GM12878 (cell line): ENCODE results near the gene MBD3. TPM values are rescaled to one million over a fixed set of nuclear protein-coding genes. Genes with fewer than 3 reads are reported as not detected.

ENCODE experiments used
- ATAC-seq: fragments of 200-7000 bp; cut with Tn5 transposase; 3 replicates; pipeline ENCODE4 v1.9.1; 2020; ENCODE audit warnings: mild to moderate bottlenecking, moderate library complexity
- BruUV-seq: library from RNA; stranded (reverse); fragments of 400-500 nt; replicated peaks from 2 replicates; lab custom pipeline; 2021; lab: Mats Ljungman, UMichigan
- CTCF ChIA-PET: fragments of 300-600 bp; sonication (Branson Sonifier 250); formaldehyde crosslinking; extraction: SDS; loops from one replicate; lab custom pipeline; 2021; ENCODE audit warnings: inconsistent platforms; lab: Yijun Ruan, JAX
- POLR2A ChIA-PET: fragments of 350-600 bp; formaldehyde crosslinking; extraction: SDS; loops from one replicate; lab custom pipeline; 2021; ENCODE audit warnings: inconsistent platforms; lab: Charles Lee
- RAD21 ChIA-PET: fragments of 300-600 bp; sonication (Branson Sonifier 250); formaldehyde crosslinking; loops from one replicate; lab custom pipeline; 2023; ENCODE audit warnings: antibody characterized with exemption; ENCODE audit not compliant: unreplicated experiment; lab: Charles Lee
- SMC1A ChIA-PET: fragments of 300-600 bp; sonication (Branson Sonifier 250); formaldehyde crosslinking; loops from one replicate; lab custom pipeline; 2023; ENCODE audit not compliant: unreplicated experiment, uncharacterized antibody; lab: Charles Lee
- DNase-seq: peaks from one replicate; pipeline ENCODE4 v3.0.0-alpha.2; 2011; ENCODE audit warnings: low read depth, low spot score
- FAIRE-seq: peaks from 3 replicates; lab custom pipeline; 2011; peaks lifted over from hg19 to GRCh38; lab: Jason Lieb, UNC
- H2AFZ ChIP-seq: 2 replicates; pipeline ENCODE4 v1.6.0; 2011; ENCODE audit warnings: low read depth, low read length, control low read depth; ENCODE audit not compliant: control insufficient read depth
- H3K27ac ChIP-seq: 2 replicates; pipeline ENCODE4 v1.5.1; 2011; ENCODE audit warnings: control low read depth; ENCODE audit not compliant: control insufficient read depth, insufficient read depth
- H3K27me3 ChIP-seq, 2 experiments: replicated peaks in 1 of 2; 2 replicates each; pipeline versions ENCODE4 v1.6.0 to v1.6.1; 2011; ENCODE audit warnings: low read length in 1 of 2; ENCODE audit not compliant: control insufficient read depth in 2 of 2, insufficient read depth in 2 of 2
- H3K36me3 ChIP-seq, 2 experiments: 2 replicates each; pipeline ENCODE4 v1.5.1; 2011; ENCODE audit warnings: low read length in 1 of 2; ENCODE audit not compliant: control insufficient read depth in 2 of 2, insufficient read depth in 2 of 2
- H3K4me1 ChIP-seq: 2 replicates; pipeline ENCODE4 v1.6.1; 2011; ENCODE audit warnings: mild to moderate bottlenecking, low read length, moderate library complexity, mixed read lengths; ENCODE audit not compliant: control insufficient read depth, insufficient read depth
- H3K4me2 ChIP-seq: 2 replicates; pipeline ENCODE4 v1.6.0; 2011; ENCODE audit warnings: control low read depth; ENCODE audit not compliant: control insufficient read depth, insufficient read depth
- H3K4me3 ChIP-seq: fragments of 200-600 bp; sonication (generic); 2 replicates; pipeline ENCODE4 v1.5.1; 2016
- H3K79me2 ChIP-seq: 2 replicates; pipeline ENCODE4 v1.6.0; 2011; ENCODE audit warnings: low read length; ENCODE audit not compliant: control insufficient read depth, insufficient read depth
- H3K9ac ChIP-seq: 2 replicates; pipeline ENCODE4 v1.8.0; 2011; ENCODE audit warnings: low read length, control low read depth, mixed read lengths; ENCODE audit not compliant: control insufficient read depth, insufficient read depth
- H3K9me3 ChIP-seq: replicated peaks from 3 replicates; pipeline ENCODE4 v1.5.1; 2011; ENCODE audit warnings: mild to moderate bottlenecking, low read length; ENCODE audit not compliant: control insufficient read depth, insufficient read depth
- H4K20me1 ChIP-seq: 2 replicates; pipeline ENCODE4 v1.6.0; 2011; ENCODE audit not compliant: control insufficient read depth, insufficient read depth
- CBFB ChIP-seq: IDR thresholded peaks from 2 replicates; pipeline ENCODE4 v1.6.1; 2016; ENCODE audit warnings: antibody characterized with exemption, low read depth
- CEBPB ChIP-seq, 2 experiments: fragments of 150-350 bp in 1 of 2; IDR thresholded peaks; 2 replicates each; pipeline ENCODE4 v1.6.1; 2012 to 2014; ENCODE audit warnings: low read depth in 2 of 2, low read length in 2 of 2, borderline replicate concordance in 1 of 2, inconsistent platforms in 1 of 2
- CREB1 ChIP-seq: IDR thresholded peaks from 2 replicates; pipeline ENCODE4 v1.6.1; 2012; ENCODE audit warnings: low read depth, mild to moderate bottlenecking, inconsistent platforms
- EED ChIP-seq: sonication (generic); IDR thresholded peaks from 2 replicates; pipeline ENCODE4 v1.6.1; 2016; ENCODE audit warnings: antibody characterized with exemption, low read depth
- HDGF ChIP-seq: fragments of 450-650 bp; IDR thresholded peaks from 2 replicates; pipeline ENCODE4 v1.6.1; 2016; ENCODE audit warnings: antibody characterized with exemption
- JUND ChIP-seq: IDR thresholded peaks from 2 replicates; pipeline ENCODE4 v1.6.1; 2012; ENCODE audit warnings: low read depth, mild to moderate bottlenecking, low read length, improper control_type of control experiment, moderate library complexity
- MYC ChIP-seq: IDR thresholded peaks from 2 replicates; pipeline ENCODE4 v1.6.1; 2011; ENCODE audit warnings: mild to moderate bottlenecking, low read length, moderate library complexity, inconsistent platforms; ENCODE audit not compliant: insufficient read depth, insufficient replicate concordance, insufficient read length, severe bottlenecking
- PML ChIP-seq: IDR thresholded peaks from 2 replicates; pipeline ENCODE4 v1.6.1; 2012; ENCODE audit warnings: low read length, inconsistent platforms
- RAD51 ChIP-seq: fragments of 450-650 bp; IDR thresholded peaks from 2 replicates; pipeline ENCODE4 v1.6.1; 2016; ENCODE audit warnings: moderate library complexity, mild to moderate bottlenecking, inconsistent platforms
- RB1 ChIP-seq: fragments of 450-650 bp; formaldehyde crosslinking; IDR thresholded peaks from 2 replicates; pipeline ENCODE4 v1.6.1; 2017; ENCODE audit warnings: mild to moderate bottlenecking, borderline replicate concordance
- RCOR1 ChIP-seq: conservative IDR thresholded peaks from 2 replicates; pipeline ENCODE4 v1.6.1; 2012; ENCODE audit warnings: low read depth, low read length, improper control_type of control experiment
- SIN3A ChIP-seq: IDR thresholded peaks from 2 replicates; pipeline ENCODE4 v1.6.1; 2012; ENCODE audit warnings: low read depth, low read length, improper control_type of control experiment
- SMARCA5 ChIP-seq: fragments of 450-650 bp; IDR thresholded peaks from 2 replicates; pipeline ENCODE4 v1.6.1; 2017; ENCODE audit warnings: mild to moderate bottlenecking
- SUPT20H ChIP-seq: IDR thresholded peaks from 2 replicates; pipeline ENCODE4 v1.6.1; 2011; ENCODE audit warnings: low read depth, mild to moderate bottlenecking, low read length, moderate library complexity, borderline replicate concordance; ENCODE audit not compliant: control insufficient read depth
- ZNF24 ChIP-seq: fragments of 450-650 bp; IDR thresholded peaks from 2 replicates; pipeline ENCODE4 v1.6.1; 2017; ENCODE audit warnings: antibody characterized with exemption, mild to moderate bottlenecking
- ZZZ3 ChIP-seq: IDR thresholded peaks from 2 replicates; pipeline ENCODE4 v1.6.1; 2011; ENCODE audit warnings: low read depth; ENCODE audit not compliant: control insufficient read depth, insufficient read length
- WGBS: methylation state at CpG from one replicate; pipeline ENCODE4 v1.1.6; 2016; ENCODE audit warnings: low lambda C conversion rate; ENCODE audit not compliant: insufficient replicate concordance, insufficient coverage; ENCODE audit errors: missing lambda C conversion rate; 5-methylcytosine and 5-hydroxymethylcytosine counted together
- in situ Hi-C: fragments of 300-500 bp; cut with MboI; formaldehyde crosslinking; loops from 9 replicates; pipeline ENCODE4 v1.14.3; 2018; ENCODE audit warnings: mixed read lengths
- intact Hi-C: fragments of 100-400 bp; cut with micrococcal nuclease; formaldehyde crosslinking; loops from one replicate; pipeline ENCODE4 v1.14.2; 2022; ENCODE audit not compliant: unreplicated experiment
- polyA plus RNA-seq, 11 experiments: library from polyadenylated mRNA; depleted of rRNA in 4 of 11; unstranded in 6 of 11; stranded (reverse) in 5 of 11; fragments of >200 nt; fragmentation: Nextera tagmentation in 4 of 11; fragmentation: Illumina TruSeq in 1 of 11; extraction: Ambion mirVana in 4 of 11; extraction: Trizol in 1 of 11; gene quantifications; 1 replicate in 1 of 11; 2 replicates in 10 of 11; pipeline versions ENCODE4 v1.2.1 to v1.2.3, GENCODE V29; 2011 to 2016; ENCODE audit warnings: inconsistent platforms in 2 of 11, missing spikeins in 2 of 11, low read depth in 1 of 11
- total RNA-seq, 4 experiments: library from RNA; depleted of rRNA in 3 of 4; stranded (reverse); fragments of >200 nt in 3 of 4; fragmentation: Illumina TruSeq in 1 of 4; extraction: Trizol in 1 of 4; gene quantifications; 2 replicates each; pipeline versions ENCODE4 v1.2.1 to v1.2.3, GENCODE V29; 2013 to 2021
- TF ChIP-seq, protein P1 (sequence below): IDR thresholded peaks from 2 replicates; pipeline ENCODE4 v1.6.1; 2011; ENCODE audit warnings: low read depth, low read length, improper control_type of control experiment, borderline replicate concordance
- TF ChIP-seq, protein P2 (sequence below): fragments of 450-650 bp; IDR thresholded peaks from 2 replicates; pipeline ENCODE4 v1.6.1; 2017; ENCODE audit warnings: mild to moderate bottlenecking
- TF ChIP-seq, protein P3 (sequence below): fragments of 450-650 bp; conservative IDR thresholded peaks from 2 replicates; pipeline ENCODE4 v1.6.1; 2017; ENCODE audit warnings: mild to moderate bottlenecking, moderate library complexity
- TF ChIP-seq, protein P4 (sequence below): fragments of 450-650 bp; IDR thresholded peaks from 2 replicates; pipeline ENCODE4 v1.6.1; 2018; ENCODE audit warnings: borderline replicate concordance, mild to moderate bottlenecking; ENCODE audit not compliant: partially characterized antibody

Gene MBD3
- total and polyA plus RNA-seq, 10 of the 15 experiments (the other 5 are each of a cell fraction or from before 2014, with no cell fraction given): 0.13 to 107 (median 21.9) TPM

DNA sequence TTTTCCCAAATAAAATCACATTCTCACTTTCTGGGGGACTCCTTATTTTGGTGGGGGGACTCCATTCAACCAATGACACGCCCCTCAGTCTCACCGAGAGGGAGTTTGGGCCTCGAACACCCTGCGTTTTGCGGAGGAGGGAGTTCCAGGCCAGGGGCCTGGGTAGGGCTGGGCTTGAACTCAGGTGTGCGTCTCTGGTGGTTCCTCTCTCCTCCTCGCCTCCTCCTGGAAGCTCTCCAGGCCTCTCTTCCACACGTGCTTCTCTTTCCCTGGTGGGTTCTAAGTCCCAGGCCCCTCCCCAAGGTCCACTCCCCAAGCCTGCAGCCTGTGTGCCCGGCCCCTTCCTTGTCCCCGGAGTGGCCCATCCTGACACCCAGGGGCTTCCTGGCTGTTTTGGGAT, 39.2 kb downstream of the MBD3 start:
- intact Hi-C loops (no loop called here), in situ Hi-C loops (no loop called here)
- ChIA-PET CTCF (no interaction called here), SMC1A (no interaction called here), RAD21 (no interaction called here), POLR2A (no interaction called here)
- DNase-seq (no peak), FAIRE-seq (no peak), ATAC-seq (no peak)
- H2AFZ ChIP-seq: no peak overlapping the region
- no peak overlapping the region for H3K9ac ChIP-seq
- no peaks in the 10 kb centered on the region for H3K36me3 ChIP-seq
- WGBS: 70% methylated on average over 9 of the region's 10 CpGs
- no peaks in the 10 kb centered on the region for H3K79me2 ChIP-seq
- H3K27ac ChIP-seq: no peak overlapping the region
- H3K27me3 ChIP-seq: no peaks in the 10 kb centered on the region
- H3K9me3 ChIP-seq: no peaks in the 10 kb centered on the region
- BruUV-seq: no TSS peak
- H3K4me1 ChIP-seq: no peaks in the 10 kb centered on the region
- H3K4me2 ChIP-seq: no peak overlapping the region
- TF ChIP-seq HDGF (no peak), SIN3A (no peak), SUPT20H (no peak), CREB1 (no peak), ZNF24 (no peak), ZZZ3 (no peak), CEBPB (IDR thresholded peaks at IDR 0.05; ENCODE audit: borderline replicate concordance in 1 of 2, low read depth in 2 of 2, low read length in 2 of 2) (no peak), SMARCA5 (no peak), PML (no peak), JUND (no peak), RB1 (no peak), RCOR1 (no peak), EED (no peak), CBFB (no peak), RAD51 (no peak), MYC (no peak)
- TF ChIP-seq, protein P1, sequence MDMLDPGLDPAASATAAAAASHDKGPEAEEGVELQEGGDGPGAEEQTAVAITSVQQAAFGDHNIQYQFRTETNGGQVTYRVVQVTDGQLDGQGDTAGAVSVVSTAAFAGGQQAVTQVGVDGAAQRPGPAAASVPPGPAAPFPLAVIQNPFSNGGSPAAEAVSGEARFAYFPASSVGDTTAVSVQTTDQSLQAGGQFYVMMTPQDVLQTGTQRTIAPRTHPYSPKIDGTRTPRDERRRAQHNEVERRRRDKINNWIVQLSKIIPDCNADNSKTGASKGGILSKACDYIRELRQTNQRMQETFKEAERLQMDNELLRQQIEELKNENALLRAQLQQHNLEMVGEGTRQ: no peak
- TF ChIP-seq, protein P2, sequence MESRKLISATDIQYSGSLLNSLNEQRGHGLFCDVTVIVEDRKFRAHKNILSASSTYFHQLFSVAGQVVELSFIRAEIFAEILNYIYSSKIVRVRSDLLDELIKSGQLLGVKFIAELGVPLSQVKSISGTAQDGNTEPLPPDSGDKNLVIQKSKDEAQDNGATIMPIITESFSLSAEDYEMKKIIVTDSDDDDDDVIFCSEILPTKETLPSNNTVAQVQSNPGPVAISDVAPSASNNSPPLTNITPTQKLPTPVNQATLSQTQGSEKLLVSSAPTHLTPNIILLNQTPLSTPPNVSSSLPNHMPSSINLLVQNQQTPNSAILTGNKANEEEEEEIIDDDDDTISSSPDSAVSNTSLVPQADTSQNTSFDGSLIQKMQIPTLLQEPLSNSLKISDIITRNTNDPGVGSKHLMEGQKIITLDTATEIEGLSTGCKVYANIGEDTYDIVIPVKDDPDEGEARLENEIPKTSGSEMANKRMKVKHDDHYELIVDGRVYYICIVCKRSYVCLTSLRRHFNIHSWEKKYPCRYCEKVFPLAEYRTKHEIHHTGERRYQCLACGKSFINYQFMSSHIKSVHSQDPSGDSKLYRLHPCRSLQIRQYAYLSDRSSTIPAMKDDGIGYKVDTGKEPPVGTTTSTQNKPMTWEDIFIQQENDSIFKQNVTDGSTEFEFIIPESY: no peak
- TF ChIP-seq, protein P3, sequence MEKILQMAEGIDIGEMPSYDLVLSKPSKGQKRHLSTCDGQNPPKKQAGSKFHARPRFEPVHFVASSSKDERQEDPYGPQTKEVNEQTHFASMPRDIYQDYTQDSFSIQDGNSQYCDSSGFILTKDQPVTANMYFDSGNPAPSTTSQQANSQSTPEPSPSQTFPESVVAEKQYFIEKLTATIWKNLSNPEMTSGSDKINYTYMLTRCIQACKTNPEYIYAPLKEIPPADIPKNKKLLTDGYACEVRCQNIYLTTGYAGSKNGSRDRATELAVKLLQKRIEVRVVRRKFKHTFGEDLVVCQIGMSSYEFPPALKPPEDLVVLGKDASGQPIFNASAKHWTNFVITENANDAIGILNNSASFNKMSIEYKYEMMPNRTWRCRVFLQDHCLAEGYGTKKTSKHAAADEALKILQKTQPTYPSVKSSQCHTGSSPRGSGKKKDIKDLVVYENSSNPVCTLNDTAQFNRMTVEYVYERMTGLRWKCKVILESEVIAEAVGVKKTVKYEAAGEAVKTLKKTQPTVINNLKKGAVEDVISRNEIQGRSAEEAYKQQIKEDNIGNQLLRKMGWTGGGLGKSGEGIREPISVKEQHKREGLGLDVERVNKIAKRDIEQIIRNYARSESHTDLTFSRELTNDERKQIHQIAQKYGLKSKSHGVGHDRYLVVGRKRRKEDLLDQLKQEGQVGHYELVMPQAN: no peak
- TF ChIP-seq, protein P4, sequence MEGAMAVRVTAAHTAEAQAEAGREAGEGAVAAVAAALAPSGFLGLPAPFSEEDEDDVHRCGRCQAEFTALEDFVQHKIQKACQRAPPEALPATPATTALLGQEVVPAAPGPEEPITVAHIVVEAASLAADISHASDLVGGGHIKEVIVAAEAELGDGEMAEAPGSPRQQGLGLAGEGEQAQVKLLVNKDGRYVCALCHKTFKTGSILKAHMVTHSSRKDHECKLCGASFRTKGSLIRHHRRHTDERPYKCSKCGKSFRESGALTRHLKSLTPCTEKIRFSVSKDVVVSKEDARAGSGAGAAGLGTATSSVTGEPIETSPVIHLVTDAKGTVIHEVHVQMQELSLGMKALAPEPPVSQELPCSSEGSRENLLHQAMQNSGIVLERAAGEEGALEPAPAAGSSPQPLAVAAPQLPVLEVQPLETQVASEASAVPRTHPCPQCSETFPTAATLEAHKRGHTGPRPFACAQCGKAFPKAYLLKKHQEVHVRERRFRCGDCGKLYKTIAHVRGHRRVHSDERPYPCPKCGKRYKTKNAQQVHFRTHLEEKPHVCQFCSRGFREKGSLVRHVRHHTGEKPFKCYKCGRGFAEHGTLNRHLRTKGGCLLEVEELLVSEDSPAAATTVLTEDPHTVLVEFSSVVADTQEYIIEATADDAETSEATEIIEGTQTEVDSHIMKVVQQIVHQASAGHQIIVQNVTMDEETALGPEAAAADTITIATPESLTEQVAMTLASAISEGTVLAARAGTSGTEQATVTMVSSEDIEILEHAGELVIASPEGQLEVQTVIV: no peak
- TF ChIP-seq, all 136 proteins: peak for 0
- Histone ChIP-seq H4K20me1 (no peaks in the 10 kb centered on the region), H3K4me3 (no peak overlapping the region)
